HepG2 (cell line): ENCODE results near the gene STMN1. TPM values are rescaled to one million over a fixed set of nuclear protein-coding genes. Genes with fewer than 3 reads are reported as not detected.

Experiments used
- ATF7-NPFF ChIP-seq: sonication (generic); formaldehyde crosslinking; IDR thresholded peaks from 2 replicates; pipeline ENCODE4 v1.8.1; 2023; ENCODE audit warnings: mild to moderate bottlenecking, low read depth, missing genetic modification reagents, moderate library complexity
- FOXC1 ChIP-seq: sonication (generic); formaldehyde crosslinking; IDR thresholded peaks from 2 replicates; pipeline ENCODE4 v1.8.0; 2022; ENCODE audit warnings: mild to moderate bottlenecking, missing genetic modification reagents, borderline replicate concordance
- GATA4 ChIP-seq: sonication (generic); IDR thresholded peaks from 2 replicates; pipeline ENCODE4 v1.6.1; 2016; ENCODE audit warnings: antibody characterized with exemption, low read depth, borderline replicate concordance
- GATAD2A ChIP-seq: IDR thresholded peaks from 2 replicates; pipeline ENCODE4 v1.6.1; 2016
- HCFC1 ChIP-seq: fragments of 150-350 bp; IDR thresholded peaks from 2 replicates; pipeline ENCODE4 v1.6.1; 2014; ENCODE audit warnings: low read depth, low read length
- HIC2 ChIP-seq: sonication (generic); formaldehyde crosslinking; IDR thresholded peaks from 2 replicates; pipeline ENCODE4 v1.9.0; 2022; ENCODE audit warnings: low read depth, missing genetic modification reagents
- KAT7 ChIP-seq: IDR thresholded peaks from 2 replicates; pipeline ENCODE4 v1.6.1; 2018; ENCODE audit warnings: borderline replicate concordance, missing compliant biosample characterization
- MED1 ChIP-seq: sonication (generic); formaldehyde crosslinking; IDR thresholded peaks from 2 replicates; pipeline ENCODE4 v1.4.0; 2020; ENCODE audit warnings: missing genetic modification reagents
- MLLT10 ChIP-seq: sonication (generic); formaldehyde crosslinking; IDR thresholded peaks from 2 replicates; pipeline ENCODE4 v1.4.0; 2020; ENCODE audit warnings: missing genetic modification reagents
- RXRA ChIP-seq: sonication (generic); formaldehyde crosslinking; IDR thresholded peaks from 2 replicates; pipeline ENCODE4 v1.5.1; 2020; ENCODE audit warnings: missing genetic modification reagents
- SKI ChIP-seq: fragments of 450-650 bp; IDR thresholded peaks from one replicate; pipeline ENCODE4 v1.6.1; 2018; ENCODE audit warnings: mild to moderate bottlenecking; ENCODE audit not compliant: partially characterized antibody
- SMARCE1 ChIP-seq: fragments of 450-650 bp; IDR thresholded peaks from 2 replicates; pipeline ENCODE4 v1.6.1; 2017; ENCODE audit warnings: borderline replicate concordance
- TBX3 ChIP-seq: fragments of 450-650 bp; IDR thresholded peaks from 2 replicates; pipeline ENCODE4 v1.6.1; 2017; ENCODE audit warnings: antibody characterized with exemption, mild to moderate bottlenecking, inconsistent platforms, borderline replicate concordance
- USF2 ChIP-seq, 2 experiments: sonication (generic) in 1 of 2; formaldehyde crosslinking in 1 of 2; IDR thresholded peaks; 2 replicates each; pipeline versions ENCODE4 v1.5.1 to v1.6.1; 2011 to 2020; ENCODE audit warnings: borderline replicate concordance in 1 of 2, low read depth in 1 of 2, low read length in 1 of 2, mild to moderate bottlenecking in 1 of 2, missing genetic modification reagents in 1 of 2, moderate library complexity in 1 of 2
- ZFX ChIP-seq: sonication (generic); formaldehyde crosslinking; IDR thresholded peaks from 2 replicates; pipeline ENCODE4 v1.4.0; 2020; ENCODE audit warnings: mild to moderate bottlenecking, low read depth, missing genetic modification reagents, moderate library complexity
- ZKSCAN1 ChIP-seq: fragments of 150-350 bp; IDR thresholded peaks from 2 replicates; pipeline ENCODE4 v1.6.1; 2014; ENCODE audit warnings: low read length
- ZNF343 ChIP-seq: sonication (generic); formaldehyde crosslinking; IDR thresholded peaks from 2 replicates; pipeline ENCODE4 v1.4.0; 2020; ENCODE audit warnings: mild to moderate bottlenecking, missing genetic modification reagents
- ZNF510 ChIP-seq: sonication (generic); formaldehyde crosslinking; IDR thresholded peaks from 2 replicates; pipeline ENCODE4 v1.4.0; 2020; ENCODE audit warnings: low read depth, mild to moderate bottlenecking, missing genetic modification reagents
- ZNF546 ChIP-seq: sonication (generic); formaldehyde crosslinking; conservative IDR thresholded peaks from 2 replicates; pipeline ENCODE4 v1.8.1; 2023; ENCODE audit warnings: mild to moderate bottlenecking, missing genetic modification reagents
- polyA plus RNA-seq, 8 experiments: library from polyadenylated mRNA; depleted of rRNA in 3 of 8; stranded (reverse) in 7 of 8; unstranded in 1 of 8; fragments of >200 nt; fragmentation: Illumina TruSeq in 4 of 8; extraction: Trizol in 4 of 8; gene quantifications; 2 replicates each; pipeline versions ENCODE4 v1.2.1 to v1.2.3, GENCODE V29; 2011 to 2016; ENCODE audit warnings: low read depth in 4 of 8, missing spikeins in 1 of 8, mixed read lengths in 1 of 8; ENCODE audit not compliant: insufficient read depth in 1 of 8
- total RNA-seq, 5 experiments: library from RNA; depleted of rRNA; stranded (reverse); fragments of >200 nt; fragmentation: Illumina TruSeq; extraction: Trizol; gene quantifications; 2 replicates each; pipeline ENCODE4 v1.2.3, GENCODE V29; 2016; ENCODE audit warnings: low read depth in 1 of 5
- TF ChIP-seq, protein P1 (sequence below): sonication (generic); formaldehyde crosslinking; IDR thresholded peaks from 2 replicates; pipeline ENCODE4 v1.4.0; 2020; ENCODE audit warnings: mild to moderate bottlenecking, missing genetic modification reagents
- TF ChIP-seq, protein P2 (sequence below): sonication (generic); formaldehyde crosslinking; IDR thresholded peaks from 2 replicates; pipeline ENCODE4 v1.8.0; 2022; ENCODE audit warnings: mild to moderate bottlenecking, missing genetic modification reagents, moderate library complexity
- TF ChIP-seq, protein P3 (sequence below): IDR thresholded peaks from 2 replicates; pipeline ENCODE4 v1.6.1; 2012; ENCODE audit warnings: inconsistent platforms

Gene STMN1
- total and polyA plus RNA-seq, 2 of the 13 experiments (the other 11 are each of a cell fraction or from before 2014, with no cell fraction given) = 45.9 to 409 TPM

DNA sequence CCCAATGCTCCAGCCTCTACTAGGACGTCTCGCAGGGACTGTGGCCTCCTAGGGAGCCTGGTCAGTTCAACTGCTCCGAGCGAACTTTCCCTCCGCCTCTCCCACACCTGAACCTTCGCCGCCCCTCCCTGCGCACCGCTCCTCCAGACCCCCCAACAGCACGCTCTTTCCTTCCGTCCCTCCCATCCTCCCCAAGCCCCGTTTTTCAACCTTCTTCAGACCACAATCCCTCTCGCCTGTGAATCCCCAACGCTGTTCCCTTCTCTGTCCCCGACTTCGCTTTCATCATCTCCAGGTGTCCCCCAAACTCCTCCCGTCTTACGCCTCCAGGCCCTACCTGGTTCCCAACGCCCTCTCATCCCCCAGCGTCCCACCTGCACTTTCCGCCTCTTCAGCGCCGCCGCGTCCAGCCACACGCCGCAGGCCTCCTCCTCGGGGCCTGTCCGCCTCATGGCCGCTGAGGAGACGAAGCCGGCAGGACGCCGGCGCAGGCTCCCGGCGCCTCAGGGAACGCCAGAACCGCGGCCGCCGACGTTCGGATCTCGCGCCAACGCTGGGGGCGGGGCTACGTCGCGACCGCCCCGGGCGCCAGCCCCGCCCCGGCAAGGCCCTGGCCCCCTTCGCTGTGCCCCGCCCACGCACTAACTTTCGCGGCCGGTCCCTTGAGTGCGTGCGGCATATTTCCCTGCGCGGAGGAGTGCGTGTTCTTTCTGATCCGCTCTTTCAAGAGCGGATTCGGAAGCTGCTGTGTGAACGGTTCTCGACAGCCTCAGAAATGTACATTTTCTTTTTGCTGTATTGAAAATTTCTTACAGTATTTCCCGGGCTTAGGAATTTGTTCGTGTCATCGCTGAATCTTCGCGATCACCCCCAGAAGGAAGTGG lies 47.1 kb downstream of the STMN1 start, which contains the start of gene AUNIP (continued):
- TF ChIP-seq ZNF343 (CRISPR knock-in tag) (no peak), FOXC1 (CRISPR knock-in tag) (0 out of 2 replicates have a peak, but pooled peaks have one; percentile 14), MLLT10 (CRISPR knock-in tag) (no peak), MED1 (CRISPR knock-in tag) (peak; percentile 72), ZKSCAN1 (no peak), HCFC1 (0 out of 2 replicates have a peak, but pooled peaks have one; percentile 24), HIC2 (CRISPR knock-in tag) (no peak), RXRA (CRISPR knock-in tag) (no peak), USF2 (IDR thresholded peaks at IDR 0.05; ENCODE audit: low read depth, low read length) (no peak), USF2 (CRISPR knock-in tag; IDR thresholded peaks at IDR 0.05; ENCODE audit: borderline replicate concordance) (0 out of 2 replicates have a peak, but pooled peaks have one; percentile 3), TBX3 (no peak), SMARCE1 (no peak), ATF7-NPFF (CRISPR knock-in tag) (peak; percentile 97), KAT7 (CRISPR knock-in tag) (peak; percentile 48; the same call in 1 of the 2 replicates), ZFX (peak; percentile 95), GATAD2A (peak; percentile 77), SKI (peak; percentile 36), ZNF546 (CRISPR knock-in tag) (no peak), GATA4 (0 out of 2 replicates have a peak, but pooled peaks have one; percentile 26), ZNF510 (CRISPR knock-in tag) (no peak)
- TF ChIP-seq, protein P1, sequence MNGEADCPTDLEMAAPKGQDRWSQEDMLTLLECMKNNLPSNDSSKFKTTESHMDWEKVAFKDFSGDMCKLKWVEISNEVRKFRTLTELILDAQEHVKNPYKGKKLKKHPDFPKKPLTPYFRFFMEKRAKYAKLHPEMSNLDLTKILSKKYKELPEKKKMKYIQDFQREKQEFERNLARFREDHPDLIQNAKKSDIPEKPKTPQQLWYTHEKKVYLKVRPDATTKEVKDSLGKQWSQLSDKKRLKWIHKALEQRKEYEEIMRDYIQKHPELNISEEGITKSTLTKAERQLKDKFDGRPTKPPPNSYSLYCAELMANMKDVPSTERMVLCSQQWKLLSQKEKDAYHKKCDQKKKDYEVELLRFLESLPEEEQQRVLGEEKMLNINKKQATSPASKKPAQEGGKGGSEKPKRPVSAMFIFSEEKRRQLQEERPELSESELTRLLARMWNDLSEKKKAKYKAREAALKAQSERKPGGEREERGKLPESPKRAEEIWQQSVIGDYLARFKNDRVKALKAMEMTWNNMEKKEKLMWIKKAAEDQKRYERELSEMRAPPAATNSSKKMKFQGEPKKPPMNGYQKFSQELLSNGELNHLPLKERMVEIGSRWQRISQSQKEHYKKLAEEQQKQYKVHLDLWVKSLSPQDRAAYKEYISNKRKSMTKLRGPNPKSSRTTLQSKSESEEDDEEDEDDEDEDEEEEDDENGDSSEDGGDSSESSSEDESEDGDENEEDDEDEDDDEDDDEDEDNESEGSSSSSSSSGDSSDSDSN (CRISPR knock-in tag) = peak; percentile 77; the same call in 1 of the 2 replicates
- TF ChIP-seq, protein P2, sequence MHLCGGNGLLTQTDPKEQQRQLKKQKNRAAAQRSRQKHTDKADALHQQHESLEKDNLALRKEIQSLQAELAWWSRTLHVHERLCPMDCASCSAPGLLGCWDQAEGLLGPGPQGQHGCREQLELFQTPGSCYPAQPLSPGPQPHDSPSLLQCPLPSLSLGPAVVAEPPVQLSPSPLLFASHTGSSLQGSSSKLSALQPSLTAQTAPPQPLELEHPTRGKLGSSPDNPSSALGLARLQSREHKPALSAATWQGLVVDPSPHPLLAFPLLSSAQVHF (CRISPR knock-in tag) = peak; percentile 95
- TF ChIP-seq, protein P3, sequence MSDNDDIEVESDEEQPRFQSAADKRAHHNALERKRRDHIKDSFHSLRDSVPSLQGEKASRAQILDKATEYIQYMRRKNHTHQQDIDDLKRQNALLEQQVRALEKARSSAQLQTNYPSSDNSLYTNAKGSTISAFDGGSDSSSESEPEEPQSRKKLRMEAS = peak; percentile 94
